H9 (cell line): ENCODE data around the gene SRSF4. TPM values are rescaled to one million over a fixed set of nuclear protein-coding genes. Genes with fewer than 3 reads are reported as not detected.

Source experiments
- DNase-seq: peaks from one replicate; pipeline ENCODE4 v3.0.0-alpha.2; 2017
- H2AFZ ChIP-seq: one replicate; pipeline ENCODE4 v1.6.1; 2013; ENCODE audit warnings: mild to moderate bottlenecking, low read length, control low read depth, moderate library complexity
- H2AK5ac ChIP-seq: 2 replicates; pipeline ENCODE4 v1.6.1; 2013; ENCODE audit warnings: low read length, control low read depth, mixed read lengths; ENCODE audit not compliant: insufficient read length
- H2BK120ac ChIP-seq: one replicate; pipeline ENCODE4 v1.6.1; 2013; ENCODE audit warnings: low read depth, mild to moderate bottlenecking, low read length, control low read depth, inconsistent platforms; ENCODE audit not compliant: poor library complexity, severe bottlenecking
- H2BK12ac ChIP-seq: 2 replicates; pipeline ENCODE4 v1.6.1; 2013; ENCODE audit warnings: low read length, control low read depth, mixed read lengths, low read depth; ENCODE audit not compliant: insufficient read length
- H2BK15ac ChIP-seq: 2 replicates; pipeline ENCODE4 v1.6.1; 2013; ENCODE audit warnings: low read depth, low read length, control low read depth
- H2BK20ac ChIP-seq: one replicate; pipeline ENCODE4 v1.6.1; 2013; ENCODE audit warnings: low read depth, mild to moderate bottlenecking, low read length, control low read depth, inconsistent platforms; ENCODE audit not compliant: poor library complexity, severe bottlenecking
- H2BK5ac ChIP-seq: 2 replicates; pipeline ENCODE4 v1.6.1; 2013; ENCODE audit warnings: low read length, control low read depth, mixed read lengths; ENCODE audit not compliant: insufficient read length
- H3K14ac ChIP-seq: 2 replicates; pipeline ENCODE4 v1.6.1; 2013; ENCODE audit warnings: low read length, control low read depth; ENCODE audit not compliant: insufficient read depth
- H3K18ac ChIP-seq: 2 replicates; pipeline ENCODE4 v1.6.1; 2013; ENCODE audit warnings: low read depth, mild to moderate bottlenecking, mixed read lengths, low read length, control low read depth; ENCODE audit not compliant: insufficient read length
- H3K23ac ChIP-seq: 2 replicates; pipeline ENCODE4 v1.6.1; 2013; ENCODE audit warnings: low read length, control low read depth, mixed read lengths, low read depth; ENCODE audit not compliant: insufficient read length
- H3K23me2 ChIP-seq: 2 replicates; pipeline ENCODE4 v1.6.1; 2013; ENCODE audit warnings: low read depth, mild to moderate bottlenecking, mixed read lengths, low read length, control low read depth; ENCODE audit not compliant: insufficient read length, poor library complexity, severe bottlenecking
- H3K27ac ChIP-seq: 2 replicates; pipeline ENCODE4 v1.5.1; 2013; ENCODE audit warnings: low read length, control low read depth, mixed read lengths, low read depth; ENCODE audit not compliant: insufficient read length
- H3K27me3 ChIP-seq: 2 replicates; pipeline ENCODE4 v1.6.1; 2013; ENCODE audit warnings: low read length, control low read depth, inconsistent platforms; ENCODE audit not compliant: insufficient read depth
- H3K4ac ChIP-seq: 2 replicates; pipeline ENCODE4 v1.6.1; 2013; ENCODE audit warnings: low read depth, mild to moderate bottlenecking, control low read depth, inconsistent platforms, low read length, moderate library complexity
- H3K4me1 ChIP-seq: 2 replicates; pipeline ENCODE4 v1.6.1; 2013; ENCODE audit warnings: low read length, control low read depth, inconsistent platforms; ENCODE audit not compliant: insufficient read depth
- H3K4me2 ChIP-seq: 2 replicates; pipeline ENCODE4 v1.6.1; 2013; ENCODE audit warnings: low read length, control low read depth, mixed read lengths; ENCODE audit not compliant: insufficient read length, insufficient read depth
- H3K56ac ChIP-seq: 2 replicates; pipeline ENCODE4 v1.6.1; 2013; ENCODE audit warnings: low read depth, mild to moderate bottlenecking, mixed read lengths, low read length, control low read depth; ENCODE audit not compliant: insufficient read length
- H3K79me1 ChIP-seq: 2 replicates; pipeline ENCODE4 v1.6.1; 2013; ENCODE audit warnings: low read depth, mild to moderate bottlenecking, moderate library complexity, low read length, control low read depth, inconsistent platforms; ENCODE audit not compliant: insufficient read depth, poor library complexity, severe bottlenecking
- H3K79me2 ChIP-seq: 2 replicates; pipeline ENCODE4 v1.6.1; 2013; ENCODE audit warnings: low read length, control low read depth, inconsistent platforms; ENCODE audit not compliant: insufficient read depth
- H3K9ac ChIP-seq: 2 replicates; pipeline ENCODE4 v1.6.1; 2013; ENCODE audit warnings: low read length, control low read depth, mixed read lengths; ENCODE audit not compliant: insufficient read length; ENCODE audit errors: extremely low read depth
- H3K9me3 ChIP-seq: one replicate; pipeline ENCODE4 v1.6.1; 2013; ENCODE audit warnings: low read depth, low read length, inconsistent platforms; ENCODE audit not compliant: control insufficient read depth
- H3T11ph ChIP-seq: one replicate; pipeline ENCODE4 v1.6.1; 2013; ENCODE audit warnings: mild to moderate bottlenecking, low read length, control low read depth, inconsistent platforms
- H4K20me1 ChIP-seq: one replicate; pipeline ENCODE4 v1.6.1; 2013; ENCODE audit not compliant: control insufficient read depth, insufficient read length, insufficient read depth
- H4K5ac ChIP-seq: 2 replicates; pipeline ENCODE4 v1.6.1; 2013; ENCODE audit warnings: low read depth, mild to moderate bottlenecking, mixed read lengths, low read length, control low read depth; ENCODE audit not compliant: insufficient read length
- H4K8ac ChIP-seq: replicated peaks from 2 replicates; pipeline ENCODE4 v1.6.1; 2013; ENCODE audit warnings: low read length, control low read depth, mixed read lengths, low read depth; ENCODE audit not compliant: insufficient read length
- H4K91ac ChIP-seq: 2 replicates; pipeline ENCODE4 v1.6.1; 2013; ENCODE audit warnings: low read depth, mild to moderate bottlenecking, moderate library complexity, mixed read lengths, low read length, control low read depth; ENCODE audit not compliant: insufficient read length
- H3K27ac Mint-ChIP-seq, 3 experiments: 2 replicates in 2 of 3; 3 replicates in 1 of 3; pipeline ENCODE4 v1.8.0; 2020 to 2021; ENCODE audit warnings: mixed read lengths in 3 of 3, mild to moderate bottlenecking in 1 of 3, moderate library complexity in 1 of 3
- H3K27me3 Mint-ChIP-seq: 2 replicates; pipeline ENCODE4 v1.8.0; 2021; ENCODE audit warnings: low read depth, mild to moderate bottlenecking, moderate library complexity, mixed read lengths
- H3K36me3 Mint-ChIP-seq, 3 experiments: 2 replicates in 2 of 3; 3 replicates in 1 of 3; pipeline ENCODE4 v1.8.0; 2020 to 2021; ENCODE audit warnings: low read depth in 3 of 3, mixed read lengths in 3 of 3; ENCODE audit not compliant: insufficient read depth in 1 of 3
- H3K4me1 Mint-ChIP-seq, 2 experiments: 2 replicates each; pipeline ENCODE4 v1.8.0; 2020; ENCODE audit warnings: mixed read lengths in 2 of 2
- H3K4me3 Mint-ChIP-seq, 2 experiments: 2 replicates in 1 of 2; 3 replicates in 1 of 2; pipeline ENCODE4 v1.8.0; 2020 to 2021; ENCODE audit warnings: mild to moderate bottlenecking in 2 of 2, mixed read lengths in 2 of 2, moderate library complexity in 1 of 2
- H3K9me3 Mint-ChIP-seq, 2 experiments: 2 replicates in 1 of 2; 3 replicates in 1 of 2; pipeline ENCODE4 v1.8.0; 2020; ENCODE audit warnings: mild to moderate bottlenecking in 2 of 2, mixed read lengths in 2 of 2, moderate library complexity in 1 of 2
- WGBS: extraction: QIAGEN DNeasy Blood & Tissue Kit; methylation state at CpG from one replicate; pipeline ENCODE4 v1.1.7; 2013; ENCODE audit warnings: missing lambda C conversion rate, low lambda C conversion rate, mixed read lengths; ENCODE audit not compliant: insufficient read length; ENCODE audit errors: extremely low coverage; 5-methylcytosine and 5-hydroxymethylcytosine counted together
- total RNA-seq: library from RNA; stranded (reverse); gene quantifications from 2 replicates; pipeline ENCODE4 v1.2.1, GENCODE V29; 2021
- TF ChIP-seq, protein P1 (sequence below): fragments of 200-600 bp; sonication (generic); conservative IDR thresholded peaks from 3 replicates; pipeline ENCODE4 v1.8.0; 2021; ENCODE audit warnings: antibody characterized with exemption, mild to moderate bottlenecking

The SRSF4 gene
- total RNA-seq, 1 experiment from 2014 or later, result 90.6 TPM

GRCh38 chr1:29166291-29166878 is 15.3 kb downstream of the SRSF4 start:
- no peak overlapping the region for H3K9ac ChIP-seq
- peaks cover 3% of the 10 kb centered on the region for H3K79me1 ChIP-seq
- H3K4me3 Mint-ChIP-seq, result no peak overlapping the region
- H4K20me1 ChIP-seq, result peaks cover 2% of the 10 kb centered on the region
- peaks cover 21% of the 10 kb centered on the region; the same call in 1 of the 2 replicates for H3K79me2 ChIP-seq
- peaks cover 69 to 74% of the 10 kb centered on the region in 2 experiments for H3K4me1 Mint-ChIP-seq
- no peak overlapping the region for H2BK5ac ChIP-seq
- TF ChIP-seq, protein P1, sequence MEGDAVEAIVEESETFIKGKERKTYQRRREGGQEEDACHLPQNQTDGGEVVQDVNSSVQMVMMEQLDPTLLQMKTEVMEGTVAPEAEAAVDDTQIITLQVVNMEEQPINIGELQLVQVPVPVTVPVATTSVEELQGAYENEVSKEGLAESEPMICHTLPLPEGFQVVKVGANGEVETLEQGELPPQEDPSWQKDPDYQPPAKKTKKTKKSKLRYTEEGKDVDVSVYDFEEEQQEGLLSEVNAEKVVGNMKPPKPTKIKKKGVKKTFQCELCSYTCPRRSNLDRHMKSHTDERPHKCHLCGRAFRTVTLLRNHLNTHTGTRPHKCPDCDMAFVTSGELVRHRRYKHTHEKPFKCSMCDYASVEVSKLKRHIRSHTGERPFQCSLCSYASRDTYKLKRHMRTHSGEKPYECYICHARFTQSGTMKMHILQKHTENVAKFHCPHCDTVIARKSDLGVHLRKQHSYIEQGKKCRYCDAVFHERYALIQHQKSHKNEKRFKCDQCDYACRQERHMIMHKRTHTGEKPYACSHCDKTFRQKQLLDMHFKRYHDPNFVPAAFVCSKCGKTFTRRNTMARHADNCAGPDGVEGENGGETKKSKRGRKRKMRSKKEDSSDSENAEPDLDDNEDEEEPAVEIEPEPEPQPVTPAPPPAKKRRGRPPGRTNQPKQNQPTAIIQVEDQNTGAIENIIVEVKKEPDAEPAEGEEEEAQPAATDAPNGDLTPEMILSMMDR, result no peak
- H3K27ac Mint-ChIP-seq, result peak overlapping the region; percentile 84 to 99 (median 87); a peak in 5 of 7 replicates
- H2AFZ ChIP-seq, result no peak overlapping the region
- no peak overlapping the region for H3K23ac ChIP-seq
- no peak overlapping the region for H4K8ac ChIP-seq
- H3K18ac ChIP-seq, result no peak overlapping the region
- no peaks in the 10 kb centered on the region for H3K27me3 ChIP-seq
- no peak overlapping the region for H3K4me2 ChIP-seq
- no peak overlapping the region for H2BK120ac ChIP-seq
- H3K27me3 Mint-ChIP-seq, result no peaks in the 10 kb centered on the region
- no peak overlapping the region for H2BK12ac ChIP-seq
- H2BK15ac ChIP-seq, result no peak overlapping the region
- no CpG with 5 or more reads among the region's 9 CpGs for whole genome bisulfite sequencing
- peak overlapping the region; percentile 80 for H3K27ac ChIP-seq
- no peaks in the 10 kb centered on the region for H3K23me2 ChIP-seq
- no peak overlapping the region for H3K14ac ChIP-seq
- peak; percentile 54 for DNase-seq
- no peak overlapping the region for H4K91ac ChIP-seq
- H3K4ac ChIP-seq, result no peak overlapping the region
- no peak overlapping the region for H2BK20ac ChIP-seq
- no peak overlapping the region for H4K5ac ChIP-seq
- H3K9me3 Mint-ChIP-seq, result no peaks in the 10 kb centered on the region
- no peak overlapping the region for H3T11ph ChIP-seq
- H3K4me1 ChIP-seq, result peaks cover 34% of the 10 kb centered on the region
- no peaks in the 10 kb centered on the region for H3K9me3 ChIP-seq
- H2AK5ac ChIP-seq, result no peak overlapping the region
- peaks cover 6 to 31% (median 19%) of the 10 kb centered on the region in 3 experiments; a peak in 6 of 7 replicates for H3K36me3 Mint-ChIP-seq
- H3K56ac ChIP-seq, result no peak overlapping the region
